NOMO-1 treated with dmso at 0.1 percent for 144 hours (cell line): ENCODE measurements around the gene FAM170B.

Experiments used
- DNase-seq: peaks from one replicate; lab custom pipeline; 2025; ENCODE audit not compliant: unreplicated experiment; lab: John Stamatoyannopoulos, UW

The FAM170B gene

DNA sequence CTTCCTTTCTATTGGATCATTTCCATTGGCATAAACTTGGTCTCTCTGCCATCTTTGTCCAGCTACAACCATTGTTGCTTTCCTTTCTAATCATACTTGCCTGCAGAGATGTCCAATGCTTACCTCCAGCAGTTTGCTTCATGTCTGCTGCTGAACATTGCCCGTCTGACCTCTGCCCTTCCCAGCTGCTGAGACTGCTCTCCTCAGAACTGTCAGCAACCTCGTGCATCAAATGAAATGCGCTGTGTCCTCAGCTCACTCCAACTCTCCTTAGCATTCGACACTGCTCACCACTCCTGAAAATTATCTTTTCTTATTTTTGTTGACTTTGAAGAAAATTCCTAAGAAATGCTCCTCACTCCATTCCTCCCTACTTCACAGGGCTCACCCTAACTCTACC is 5.0 kb downstream of the FAM170B start:
- no peak for DNase-seq

DNA sequence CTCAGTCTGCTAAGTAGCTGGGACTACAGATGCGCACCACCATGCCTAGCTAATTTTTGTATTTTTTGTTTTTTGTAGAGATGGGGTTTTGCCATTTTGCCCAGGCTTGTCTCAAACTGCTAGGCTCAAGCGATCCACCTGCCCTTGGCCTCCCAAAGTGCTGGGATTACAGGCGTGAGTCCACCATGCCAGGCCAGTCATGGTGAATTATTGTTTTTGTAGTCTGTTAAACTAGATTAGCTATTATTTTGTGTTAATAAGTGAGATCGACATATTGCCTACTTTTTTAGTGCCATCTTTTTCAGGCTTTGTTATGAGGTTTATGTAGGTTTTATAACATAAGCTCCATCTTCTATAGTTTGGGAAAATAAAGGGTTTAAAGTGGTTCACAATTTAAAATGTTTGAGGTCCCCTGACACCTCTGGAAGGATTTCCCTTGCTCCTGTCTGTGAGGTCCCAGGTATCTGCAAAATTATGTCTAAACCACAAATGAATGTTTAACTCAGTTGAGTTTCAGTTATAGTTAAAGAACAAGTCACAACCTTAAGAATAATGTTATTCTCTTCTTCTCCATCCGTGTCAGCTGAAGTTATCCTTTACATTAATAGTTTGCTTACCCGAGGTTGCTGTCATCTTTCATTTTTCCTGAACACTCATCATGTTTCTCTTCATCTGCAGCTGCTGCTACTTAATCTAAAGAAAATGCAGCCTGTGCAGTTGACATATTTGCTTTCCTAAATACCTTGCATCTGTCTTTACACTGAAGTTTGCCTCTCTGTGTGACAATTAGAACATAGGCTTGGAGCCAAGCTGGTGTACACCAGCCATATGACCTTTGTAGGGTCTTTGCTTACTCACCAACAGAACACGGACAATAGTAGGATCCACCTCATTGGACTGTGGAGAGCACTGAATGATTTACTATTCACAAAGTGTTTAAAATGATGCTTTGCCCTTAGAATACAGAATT is 9.6 kb downstream of the FAM170B start:
- no peak for DNase-seq

DNA sequence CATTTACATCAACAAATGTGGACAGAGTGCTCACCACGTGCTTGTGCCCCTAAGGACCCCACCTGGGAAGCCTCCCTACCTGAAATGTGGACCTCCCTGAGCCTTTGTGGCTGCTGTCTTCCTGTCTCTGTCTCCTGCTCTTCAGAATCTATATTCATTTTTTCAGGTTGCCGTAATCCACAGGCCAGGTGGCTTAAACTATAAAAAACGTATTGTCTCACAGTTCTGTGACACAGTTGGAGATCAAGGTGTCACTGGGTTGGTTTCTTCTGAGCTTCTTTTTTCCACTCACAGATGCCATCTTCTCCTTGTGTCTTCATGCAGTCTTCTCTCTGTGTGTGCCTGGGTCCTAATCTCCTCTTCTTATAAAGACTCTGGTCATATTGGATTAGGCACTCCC is 12.9 kb downstream of the FAM170B start:
- no peak for DNase-seq

DNA sequence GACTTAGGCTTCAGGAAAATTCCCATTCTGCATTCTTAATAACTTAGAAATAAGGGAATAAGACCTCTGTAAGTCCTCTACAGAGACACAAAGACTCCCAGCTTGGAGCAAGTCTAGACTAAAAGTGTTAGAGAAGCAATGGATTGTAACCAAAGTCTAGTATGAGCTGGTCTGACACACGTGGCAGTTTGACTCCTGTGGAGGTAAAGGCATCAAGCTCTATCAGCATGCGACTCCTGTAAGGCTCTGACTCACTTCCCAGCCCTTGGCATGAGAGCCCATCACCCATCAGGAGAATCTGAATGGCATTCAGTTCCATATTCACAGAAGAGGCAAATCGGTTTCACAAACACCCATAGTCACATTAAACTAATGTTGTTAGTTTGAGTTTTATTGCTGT is 14.1 kb downstream of the FAM170B start:
- DNase-seq: no peak

DNA sequence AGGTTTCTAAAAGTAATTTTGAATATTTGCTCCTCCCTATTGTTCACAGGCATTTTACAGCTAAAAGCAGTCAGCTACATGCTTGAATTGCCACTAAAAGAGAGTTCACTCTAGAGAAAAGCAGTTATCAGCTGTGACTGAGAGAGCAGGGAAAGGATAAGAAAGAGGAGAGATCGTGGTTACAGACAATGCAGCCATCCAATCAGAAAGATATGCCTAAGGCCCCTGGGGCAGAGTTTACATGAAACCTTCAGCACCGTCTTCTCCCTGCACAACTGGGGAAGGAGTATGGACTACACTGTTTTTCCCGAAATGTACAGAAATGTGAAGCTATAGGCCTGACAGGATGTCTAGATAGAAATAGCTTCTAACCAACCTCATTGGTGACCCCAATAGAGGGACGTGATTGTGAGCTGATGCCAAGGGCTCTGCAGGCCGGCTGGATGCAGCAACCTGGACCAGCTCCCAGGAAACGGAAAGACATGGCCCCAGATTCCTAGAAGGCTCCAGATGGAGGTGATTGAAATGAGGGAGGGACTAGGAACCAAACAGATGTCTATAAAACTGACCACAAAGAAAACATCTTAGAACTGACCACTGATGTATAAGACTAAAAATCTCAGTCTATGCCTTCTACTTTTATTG is 15.3 kb downstream of the FAM170B start:
- no peak for DNase-seq

DNA sequence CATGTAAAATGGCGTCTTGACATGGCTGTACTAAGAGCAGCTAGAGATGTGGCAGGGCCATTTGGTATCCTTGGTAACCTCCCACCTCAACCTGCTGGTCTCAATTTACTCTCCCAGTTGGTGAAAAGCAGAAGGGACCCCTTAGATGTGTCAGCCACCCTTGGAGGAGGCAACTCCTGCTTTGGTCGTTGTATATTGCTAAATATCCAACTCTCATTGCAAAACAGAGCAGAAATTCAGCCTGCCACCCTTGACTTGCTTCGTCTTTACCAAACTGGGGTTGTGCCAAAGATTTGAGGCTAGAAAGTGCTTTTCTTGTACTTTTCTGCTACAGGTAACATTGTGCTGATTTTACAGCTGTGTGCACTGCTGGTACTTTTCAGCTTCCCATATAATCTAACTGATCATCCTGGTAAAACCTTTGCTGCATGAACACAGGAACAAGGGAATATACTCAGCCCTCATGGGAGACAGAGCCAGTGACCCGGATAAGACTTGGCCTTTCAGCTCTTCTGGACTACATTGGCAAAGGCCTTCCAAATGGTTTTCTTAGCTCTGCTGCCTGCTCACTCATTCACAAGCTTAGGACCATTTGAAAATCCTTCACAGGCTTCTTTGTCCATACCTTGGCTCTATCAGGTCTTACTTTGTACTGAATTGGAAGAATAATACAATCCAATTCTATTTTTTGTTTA is 16.3 kb downstream of the FAM170B start:
- no peak for DNase-seq

DNA sequence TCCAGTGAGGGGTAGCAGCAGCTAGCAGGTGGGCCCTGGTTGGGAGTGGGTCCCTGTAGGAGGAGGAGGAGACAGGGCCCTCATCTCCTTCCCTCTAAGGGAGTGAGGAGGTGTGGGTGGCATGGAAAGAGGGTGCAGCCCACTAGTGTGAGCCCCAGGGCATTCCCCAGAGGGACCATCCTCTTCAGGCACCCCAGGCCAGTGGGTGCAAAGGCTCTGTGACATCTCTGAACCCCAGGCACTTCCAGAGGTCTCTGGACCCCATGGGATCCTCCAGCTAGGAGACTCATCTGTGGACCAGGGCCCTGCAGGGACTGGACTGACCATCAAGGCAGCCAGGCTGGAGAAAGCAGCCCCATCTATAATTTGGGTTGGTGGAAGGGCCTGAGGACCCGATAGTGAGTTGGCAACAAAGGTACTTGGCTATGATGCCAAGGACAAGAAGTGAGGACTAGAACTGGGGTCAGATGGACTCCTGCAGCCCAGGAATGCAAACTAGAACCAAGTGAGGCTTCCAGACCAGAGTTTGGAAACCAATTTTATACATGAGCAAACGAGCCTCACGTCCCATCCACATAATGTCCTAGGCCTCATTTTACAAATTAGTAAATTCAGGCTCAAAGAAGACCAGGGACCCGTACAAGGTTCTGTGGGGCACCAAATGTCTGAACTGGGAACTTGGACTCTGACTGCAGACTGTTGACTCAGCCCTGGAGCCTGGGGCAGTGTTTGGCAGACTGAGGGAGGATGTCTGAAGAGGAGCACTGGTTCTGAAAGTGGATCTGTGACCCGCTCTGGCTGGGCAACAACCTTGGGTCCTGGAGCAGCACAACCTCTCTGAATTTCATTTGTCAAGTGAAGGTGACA is 17.1 kb downstream of the FAM170B start:
- no peak for DNase-seq

DNA sequence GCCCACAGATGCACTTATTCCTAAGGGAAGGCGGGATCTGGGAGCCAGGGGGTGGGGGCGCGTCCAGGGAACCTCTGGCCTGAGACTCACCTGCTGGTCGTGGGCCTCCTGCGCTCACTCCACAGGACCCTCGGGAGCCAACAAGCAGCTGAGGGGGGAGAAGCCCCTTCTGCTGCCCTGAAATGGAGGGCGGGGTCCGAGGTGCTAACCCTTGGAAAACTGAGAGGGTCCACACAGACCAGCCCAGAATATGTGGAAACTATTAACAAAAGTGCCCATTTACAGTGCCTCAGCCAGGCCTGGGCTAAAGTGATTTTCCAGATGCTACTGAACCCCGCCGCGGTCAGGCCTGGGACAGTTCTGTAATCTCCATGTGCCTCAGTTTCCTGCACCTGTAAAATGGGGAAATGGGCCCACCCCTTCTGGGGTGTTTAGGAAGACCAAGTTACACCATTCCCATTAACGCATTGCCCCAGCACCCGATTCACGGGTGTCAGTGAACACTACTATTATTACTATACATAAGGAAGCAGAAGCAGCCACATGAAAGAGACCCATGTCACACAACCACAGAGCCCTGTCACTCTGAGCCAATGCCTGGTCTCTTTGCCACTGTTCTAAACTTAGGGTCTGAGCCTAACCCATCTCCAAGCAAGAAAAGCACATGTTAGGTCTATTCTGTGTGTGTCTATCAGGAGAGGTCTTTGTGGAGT is 17.9 kb downstream of the FAM170B start:
- no peak for DNase-seq

DNA sequence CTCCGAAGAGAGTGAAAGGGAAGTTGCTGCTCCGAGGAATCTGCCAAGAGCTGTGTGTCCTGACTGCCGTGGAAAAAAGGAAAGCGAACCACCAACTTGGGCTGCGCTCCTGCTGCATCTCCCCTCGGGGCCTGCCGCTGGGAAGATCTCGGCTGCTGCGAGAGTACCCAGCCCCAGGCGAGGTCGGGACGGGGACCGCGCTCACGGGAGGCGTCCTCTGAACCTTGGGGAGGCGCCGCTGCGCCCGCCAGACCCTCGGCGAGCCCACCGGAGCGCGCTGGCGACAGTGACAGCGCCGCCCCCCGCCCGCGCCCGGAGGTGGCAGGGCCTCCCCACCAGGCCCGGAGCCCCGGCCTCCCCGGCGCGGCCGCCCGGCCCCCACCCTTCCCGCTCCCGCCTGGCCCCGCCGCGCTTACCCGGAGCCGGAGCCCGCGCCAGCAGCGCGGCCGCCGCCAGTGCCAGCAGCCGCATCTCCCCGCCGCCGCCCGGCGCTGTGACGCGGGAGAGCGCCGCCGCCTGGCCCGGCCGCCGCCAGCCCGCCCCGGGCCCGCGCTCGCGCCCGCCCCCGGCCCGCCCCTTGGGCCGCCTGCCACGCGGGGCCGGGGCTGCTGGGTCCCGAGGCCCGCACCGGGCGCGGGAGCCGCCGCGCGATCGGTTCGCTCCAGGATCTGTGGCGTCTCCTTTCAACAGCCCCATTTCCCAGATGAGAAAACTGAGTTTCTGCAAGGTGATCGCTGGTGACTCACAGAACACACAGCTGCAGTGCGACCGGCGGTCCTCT is 18.6 kb downstream of the FAM170B start, which contains the start of gene VSTM4:
VSTM4 (minus strand) TSS at position 508 of the 781 bp plus-strand sequence; CDS start at position 471, 37 bp downstream.
- no peak for DNase-seq

DNA sequence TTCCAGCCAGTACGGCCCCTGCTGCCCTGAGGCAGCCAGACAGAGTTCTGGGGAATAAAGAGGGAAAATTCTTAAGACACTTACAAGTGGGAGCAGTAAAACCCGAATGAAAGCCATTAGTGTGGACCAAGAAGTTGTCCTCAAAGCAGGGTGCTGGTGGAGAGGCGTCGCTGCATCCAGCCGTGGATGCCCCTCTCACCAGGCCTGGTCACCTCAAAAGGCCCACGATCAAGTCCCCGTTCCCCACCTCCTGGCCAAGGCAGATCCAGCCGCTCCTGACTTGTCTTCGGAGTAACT is 19.2 kb downstream of the FAM170B start:
- DNase-seq: no peak

DNA sequence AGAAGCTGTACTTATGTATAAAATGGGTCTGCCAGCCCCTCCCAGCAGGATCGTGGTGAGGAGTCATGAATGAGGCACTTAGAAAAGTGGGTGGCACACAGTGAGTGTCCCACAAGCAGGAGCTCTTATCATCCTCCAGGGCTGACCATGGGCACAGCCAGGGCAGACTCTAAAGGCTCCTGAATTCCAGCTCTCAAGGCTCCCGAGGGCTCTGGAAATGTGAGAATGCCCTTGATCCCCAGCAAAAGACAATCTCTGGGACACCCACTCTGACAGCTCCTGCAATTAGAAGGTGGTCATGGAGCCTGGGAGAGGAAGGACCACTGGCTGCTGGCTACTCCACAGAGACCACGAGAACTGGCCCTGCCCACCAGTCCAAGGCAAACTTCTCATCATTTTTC is 20.1 kb downstream of the FAM170B start:
- no peak for DNase-seq

DNA sequence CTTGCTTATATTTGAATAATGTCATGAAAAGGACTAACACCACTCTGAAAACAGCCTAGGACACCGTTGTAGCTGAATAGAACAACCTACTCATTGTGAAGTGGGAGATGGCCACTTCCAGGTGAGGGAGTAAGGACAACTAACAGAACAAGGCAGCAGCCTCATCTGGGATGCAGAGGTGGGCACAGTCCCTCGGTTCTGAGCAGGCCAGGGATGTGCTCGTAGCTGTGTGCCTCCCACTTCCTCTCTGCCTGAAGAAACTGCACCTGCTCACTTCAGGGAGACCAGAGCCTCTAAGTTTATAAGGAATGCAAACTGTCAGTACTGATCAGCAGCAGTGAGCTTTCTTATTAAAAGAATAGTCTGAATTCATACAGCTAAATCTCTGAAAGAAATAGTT is 21.0 kb downstream of the FAM170B start:
- DNase-seq: no peak

DNA sequence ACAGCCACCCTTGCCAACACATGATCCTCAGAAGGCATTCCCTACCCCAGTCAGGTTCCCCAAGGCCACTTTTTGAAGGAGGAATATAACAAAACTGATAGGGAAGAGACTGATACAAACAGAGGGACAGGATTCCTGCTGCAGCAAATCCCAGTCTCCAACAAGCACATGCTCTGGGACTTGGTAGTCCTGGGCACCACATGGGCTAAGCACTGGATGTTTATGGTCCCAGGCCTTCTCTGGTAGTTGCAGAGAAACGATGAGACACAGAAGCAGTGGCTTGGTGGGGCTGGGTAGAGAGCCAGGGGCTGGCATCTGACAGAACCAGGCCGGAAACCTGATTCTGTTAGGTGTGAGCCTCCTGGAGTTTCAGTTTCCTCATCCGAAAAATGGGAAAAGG is 21.7 kb downstream of the FAM170B start:
- DNase-seq: no peak

DNA sequence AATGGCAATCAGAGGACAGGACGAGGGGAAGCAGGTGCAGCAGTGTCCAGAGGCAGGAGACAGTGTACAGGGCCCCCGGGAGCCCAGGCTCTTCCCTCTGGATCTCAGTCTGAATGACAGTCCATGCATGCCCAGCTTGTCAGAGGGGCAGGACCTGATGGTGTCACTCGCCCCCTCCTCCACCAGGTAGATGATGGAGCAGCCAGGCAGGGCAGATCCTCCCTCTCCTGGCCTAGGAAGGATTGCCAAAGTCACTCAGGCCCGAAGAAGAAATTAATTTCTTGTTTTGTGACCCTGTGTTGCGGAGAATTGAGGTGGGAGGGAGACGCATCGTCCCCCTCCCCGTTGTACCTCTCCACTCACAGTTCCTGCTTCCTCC is 22.5 kb downstream of the FAM170B start:
- no peak for DNase-seq

DNA sequence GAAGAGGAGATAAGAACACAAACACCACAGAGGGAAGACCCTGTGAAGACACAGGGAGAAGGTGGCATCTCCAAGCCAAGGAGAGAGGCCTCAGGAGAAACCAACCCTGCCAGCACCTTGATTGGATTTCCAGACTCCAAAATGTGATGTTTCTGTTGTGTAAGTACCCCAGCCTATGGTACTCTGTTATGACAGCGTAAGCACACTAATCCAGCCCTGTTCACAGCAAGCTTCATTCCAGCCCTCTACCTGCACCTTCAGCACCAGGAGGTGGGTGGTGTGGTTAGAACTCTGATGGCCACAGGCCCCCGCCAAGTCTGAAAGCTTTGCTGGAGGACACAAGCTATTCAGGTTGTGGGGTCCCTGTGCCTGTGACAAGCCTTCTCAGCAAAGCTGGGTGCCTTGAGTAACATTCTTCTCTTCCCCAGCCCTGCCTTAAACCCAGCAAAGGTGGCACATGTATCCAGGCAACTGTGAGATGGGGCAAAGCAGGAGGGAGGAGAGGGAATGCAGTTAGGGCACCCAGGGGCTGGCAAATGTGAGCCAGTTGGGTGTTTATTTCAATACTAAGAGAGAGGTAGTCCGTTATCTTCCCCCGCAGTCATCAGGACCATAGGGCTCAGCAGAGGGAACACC is 23.0 kb downstream of the FAM170B start:
- DNase-seq: no peak

DNA sequence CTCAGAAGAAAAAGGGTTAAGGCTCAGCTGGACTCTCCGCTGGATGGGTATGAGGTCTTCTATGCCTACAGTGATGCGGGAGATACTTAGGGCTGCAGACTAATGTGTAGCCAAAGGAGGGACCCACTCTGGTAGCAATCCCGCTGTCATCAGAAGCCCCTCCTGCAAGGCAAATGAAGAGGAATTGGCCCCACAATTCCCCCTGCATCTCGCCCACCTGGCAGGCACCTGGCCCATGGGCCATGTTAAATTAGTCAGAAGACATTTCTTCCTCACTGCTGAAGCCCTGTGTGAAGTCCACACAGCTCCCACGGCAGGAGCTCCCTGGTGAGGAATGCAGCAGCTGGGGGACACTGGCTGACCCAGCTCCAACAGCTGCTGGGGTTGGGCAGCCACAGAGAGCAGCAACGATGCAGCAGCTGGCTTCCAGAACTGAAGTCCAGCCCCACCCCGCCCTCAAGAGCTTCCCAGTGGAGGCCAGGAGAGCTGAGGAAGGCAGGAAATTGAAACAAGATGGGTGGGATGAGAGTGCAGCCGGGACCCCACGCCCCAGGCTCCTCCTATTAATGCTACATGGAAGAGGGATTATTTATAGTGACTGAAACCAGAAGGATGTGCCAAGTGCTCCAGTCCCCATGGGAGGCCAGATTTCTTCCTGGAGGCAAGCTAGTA is 24.0 kb downstream of the FAM170B start:
- DNase-seq: no peak

DNA sequence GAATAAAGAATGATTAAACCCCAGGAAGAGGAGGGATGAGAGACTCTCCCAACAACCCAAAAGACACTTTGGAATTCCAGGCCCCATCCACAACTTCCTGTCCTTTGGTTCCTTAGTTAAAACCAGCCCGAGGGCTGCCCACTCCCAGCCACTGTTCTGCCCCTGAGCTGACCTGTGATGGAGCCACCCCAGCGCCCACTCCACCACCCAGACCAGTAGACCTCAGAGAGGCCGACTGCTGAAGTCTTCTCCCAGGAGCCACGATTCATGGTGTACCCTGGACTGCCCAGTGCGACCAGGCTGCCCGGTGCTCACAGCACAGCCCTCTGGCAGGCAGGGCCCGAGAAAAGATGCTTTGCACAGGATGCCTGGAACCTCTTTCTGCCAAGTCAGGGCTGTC is 25.2 kb downstream of the FAM170B start:
- no peak for DNase-seq

DNA sequence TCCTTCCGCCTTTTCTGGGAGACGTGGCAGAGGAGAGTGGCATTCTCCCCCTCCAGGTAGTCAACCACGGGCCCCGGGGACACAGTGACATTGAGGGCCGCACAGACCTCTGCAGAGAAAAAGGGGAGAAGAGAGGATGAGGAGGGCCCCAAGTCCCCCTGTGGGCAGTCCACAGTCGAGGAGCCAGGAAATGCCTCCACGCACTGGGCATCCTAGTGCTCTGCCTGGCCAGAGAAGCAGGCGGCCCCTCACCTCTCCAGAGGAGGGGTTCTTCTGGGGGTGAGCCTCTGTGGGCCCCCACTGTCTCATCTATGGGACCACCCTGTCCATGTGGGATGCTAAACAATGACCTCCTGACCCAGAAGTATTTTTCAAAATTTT is 25.9 kb downstream of the FAM170B start:
- DNase-seq: no peak
